HepG2 (cell line): ENCODE measurements around the gene NDRG2. TPM values are rescaled to one million over a fixed set of nuclear protein-coding genes. Genes with fewer than 3 reads are reported as not detected.

Experiments used
- ARID2 ChIP-seq: sonication (generic); formaldehyde crosslinking; IDR thresholded peaks from 2 replicates; pipeline ENCODE4 v1.8.1; 2022; ENCODE audit warnings: mild to moderate bottlenecking, missing genetic modification reagents, borderline replicate concordance
- ATF7 ChIP-seq, 2 experiments: fragments of 450-650 bp in 1 of 2; sonication (generic) in 1 of 2; formaldehyde crosslinking in 1 of 2; IDR thresholded peaks; 2 replicates each; pipeline versions ENCODE4 v1.4.0 to v1.6.1; 2016 to 2020; ENCODE audit warnings: antibody characterized with exemption in 1 of 2, mild to moderate bottlenecking in 1 of 2, missing genetic modification reagents in 1 of 2
- ATRX ChIP-seq: sonication (generic); formaldehyde crosslinking; IDR thresholded peaks from 2 replicates; pipeline ENCODE4 v1.4.0; 2020; ENCODE audit warnings: missing genetic modification reagents, borderline replicate concordance
- BCL6 ChIP-seq: IDR thresholded peaks from 2 replicates; pipeline ENCODE4 v1.6.1; 2016; ENCODE audit warnings: missing genetic modification reagents, missing compliant biosample characterization
- ELF3 ChIP-seq: IDR thresholded peaks from 2 replicates; pipeline ENCODE4 v1.6.1; 2016; ENCODE audit warnings: missing genetic modification reagents, missing compliant biosample characterization
- ESRRA ChIP-seq: sonication (generic); formaldehyde crosslinking; IDR thresholded peaks from 2 replicates; pipeline ENCODE4 v1.5.1; 2020; ENCODE audit warnings: mild to moderate bottlenecking, low read depth, missing genetic modification reagents
- FOXJ3 ChIP-seq: sonication (generic); formaldehyde crosslinking; IDR thresholded peaks from 2 replicates; pipeline ENCODE4 v1.4.0; 2020; ENCODE audit warnings: missing genetic modification reagents, mild to moderate bottlenecking, borderline replicate concordance
- HNRNPH1 ChIP-seq: fragments of 200-400 bp; formaldehyde crosslinking; optimal IDR thresholded peaks from 2 replicates; pipeline ENCODE3; 2017; ENCODE audit warnings: mild to moderate bottlenecking, low read depth, low read length
- NFATC3 ChIP-seq: sonication (generic); formaldehyde crosslinking; IDR thresholded peaks from 2 replicates; pipeline ENCODE4 v1.5.1; 2020; ENCODE audit warnings: mild to moderate bottlenecking, missing genetic modification reagents
- PAF1 ChIP-seq: IDR thresholded peaks from 2 replicates; pipeline ENCODE4 v1.6.1; 2016; ENCODE audit warnings: missing genetic modification reagents, missing compliant biosample characterization
- PATZ1 ChIP-seq: sonication (generic); formaldehyde crosslinking; IDR thresholded peaks from 2 replicates; pipeline ENCODE4 v1.4.0; 2020; ENCODE audit warnings: missing genetic modification reagents
- RBFOX2 ChIP-seq: fragments of 200-400 bp; formaldehyde crosslinking; IDR thresholded peaks from 2 replicates; pipeline ENCODE4 v1.6.1; 2017; ENCODE audit warnings: low read depth, mild to moderate bottlenecking, low read length
- RELA ChIP-seq: sonication (generic); formaldehyde crosslinking; IDR thresholded peaks from 2 replicates; pipeline ENCODE4 v1.4.0; 2020; ENCODE audit warnings: missing genetic modification reagents
- RNF2 ChIP-seq: fragments of 450-650 bp; conservative IDR thresholded peaks from 2 replicates; pipeline ENCODE4 v1.6.1; 2016; ENCODE audit warnings: low read depth
- TBX3 ChIP-seq: fragments of 450-650 bp; IDR thresholded peaks from 2 replicates; pipeline ENCODE4 v1.6.1; 2017; ENCODE audit warnings: antibody characterized with exemption, mild to moderate bottlenecking, inconsistent platforms, borderline replicate concordance
- TCF7L2 ChIP-seq: IDR thresholded peaks from 2 replicates; pipeline ENCODE4 v1.6.1; 2011; ENCODE audit warnings: mild to moderate bottlenecking, low read depth, low read length, moderate library complexity
- ZNF17 ChIP-seq: sonication (generic); formaldehyde crosslinking; IDR thresholded peaks from 2 replicates; pipeline ENCODE4 v1.5.0; 2020; ENCODE audit warnings: mild to moderate bottlenecking, missing genetic modification reagents
- ZNF274 ChIP-seq: sonication (generic); formaldehyde crosslinking; IDR thresholded peaks from 2 replicates; pipeline ENCODE4 v1.5.1; 2020; ENCODE audit warnings: mild to moderate bottlenecking, missing genetic modification reagents
- ZNF317 ChIP-seq: sonication (generic); formaldehyde crosslinking; IDR thresholded peaks from 2 replicates; pipeline ENCODE4 v1.5.0; 2020; ENCODE audit warnings: mild to moderate bottlenecking, missing genetic modification reagents
- ZNF616 ChIP-seq: sonication (generic); formaldehyde crosslinking; IDR thresholded peaks from 2 replicates; pipeline ENCODE4 v1.5.0; 2020; ENCODE audit warnings: low read depth, mild to moderate bottlenecking, missing genetic modification reagents
- polyA plus RNA-seq, 8 experiments: library from polyadenylated mRNA; depleted of rRNA in 3 of 8; stranded (reverse) in 7 of 8; unstranded in 1 of 8; fragments of >200 nt; fragmentation: Illumina TruSeq in 4 of 8; extraction: Trizol in 4 of 8; gene quantifications; 2 replicates each; pipeline versions ENCODE4 v1.2.1 to v1.2.3, GENCODE V29; 2011 to 2016; ENCODE audit warnings: low read depth in 4 of 8, missing spikeins in 1 of 8, mixed read lengths in 1 of 8; ENCODE audit not compliant: insufficient read depth in 1 of 8
- total RNA-seq, 5 experiments: library from RNA; depleted of rRNA; stranded (reverse); fragments of >200 nt; fragmentation: Illumina TruSeq; extraction: Trizol; gene quantifications; 2 replicates each; pipeline ENCODE4 v1.2.3, GENCODE V29; 2016; ENCODE audit warnings: low read depth in 1 of 5
- TF ChIP-seq, protein P1 (sequence below): sonication (generic); formaldehyde crosslinking; IDR thresholded peaks from 2 replicates; pipeline ENCODE4 v1.4.0; 2020; ENCODE audit warnings: missing genetic modification reagents, borderline replicate concordance

The NDRG2 gene
- total and polyA plus RNA-seq, 2 of the 13 experiments (the other 11 are each of a cell fraction or from before 2014, with no cell fraction given) = 27.2 to 189 TPM

GRCh38 chr14:21068521-21069387 lies 43.9 kb upstream of the NDRG2 start (continued):
- TF ChIP-seq ZNF274 (peak; percentile 46; the same call in 1 of the 2 replicates), HNRNPH1 (no peak), PAF1 (CRISPR knock-in tag) (no peak), RELA (CRISPR knock-in tag) (no peak), ZNF616 (CRISPR knock-in tag) (no peak), ZNF317 (CRISPR knock-in tag) (no peak; the same call in 1 of the 2 replicates), BCL6 (CRISPR knock-in tag) (peak; percentile 24; the same call in 1 of the 2 replicates), ATRX (CRISPR knock-in tag) (no peak), TCF7L2 (no peak), ELF3 (peak; percentile 47; the same call in 1 of the 2 replicates), ARID2 (CRISPR knock-in tag) (no peak), FOXJ3 (no peak), NFATC3 (CRISPR knock-in tag) (0 out of 2 replicates have a peak, but pooled peaks have one; percentile 42), ATF7 (IDR thresholded peaks at IDR 0.05) (no peak), ATF7 (CRISPR knock-in tag; IDR thresholded peaks at IDR 0.05) (0 out of 2 replicates have a peak, but pooled peaks have one; percentile 47), TBX3 (no peak; the same call in 1 of the 2 replicates), PATZ1 (CRISPR knock-in tag) (peak; percentile 45), RNF2 (no peak), ZNF17 (CRISPR knock-in tag) (no peak), ESRRA (CRISPR knock-in tag) (no peak), RBFOX2 (0 out of 2 replicates have a peak, but pooled peaks have one; percentile 18)
- TF ChIP-seq, protein P1, sequence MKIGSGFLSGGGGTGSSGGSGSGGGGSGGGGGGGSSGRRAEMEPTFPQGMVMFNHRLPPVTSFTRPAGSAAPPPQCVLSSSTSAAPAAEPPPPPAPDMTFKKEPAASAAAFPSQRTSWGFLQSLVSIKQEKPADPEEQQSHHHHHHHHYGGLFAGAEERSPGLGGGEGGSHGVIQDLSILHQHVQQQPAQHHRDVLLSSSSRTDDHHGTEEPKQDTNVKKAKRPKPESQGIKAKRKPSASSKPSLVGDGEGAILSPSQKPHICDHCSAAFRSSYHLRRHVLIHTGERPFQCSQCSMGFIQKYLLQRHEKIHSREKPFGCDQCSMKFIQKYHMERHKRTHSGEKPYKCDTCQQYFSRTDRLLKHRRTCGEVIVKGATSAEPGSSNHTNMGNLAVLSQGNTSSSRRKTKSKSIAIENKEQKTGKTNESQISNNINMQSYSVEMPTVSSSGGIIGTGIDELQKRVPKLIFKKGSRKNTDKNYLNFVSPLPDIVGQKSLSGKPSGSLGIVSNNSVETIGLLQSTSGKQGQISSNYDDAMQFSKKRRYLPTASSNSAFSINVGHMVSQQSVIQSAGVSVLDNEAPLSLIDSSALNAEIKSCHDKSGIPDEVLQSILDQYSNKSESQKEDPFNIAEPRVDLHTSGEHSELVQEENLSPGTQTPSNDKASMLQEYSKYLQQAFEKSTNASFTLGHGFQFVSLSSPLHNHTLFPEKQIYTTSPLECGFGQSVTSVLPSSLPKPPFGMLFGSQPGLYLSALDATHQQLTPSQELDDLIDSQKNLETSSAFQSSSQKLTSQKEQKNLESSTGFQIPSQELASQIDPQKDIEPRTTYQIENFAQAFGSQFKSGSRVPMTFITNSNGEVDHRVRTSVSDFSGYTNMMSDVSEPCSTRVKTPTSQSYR (CRISPR knock-in tag) = no peak
